HG03103 (cell line): ENCODE measurements around the gene KCNH5.
"Not testable (repeated sequence)": the region's sequence is repeated elsewhere in the genome, so short reads cannot be mapped to it uniquely, and the experiment has no call there.

Source experiments
- ATAC-seq: cut with Tn5 transposase; IDR thresholded peaks from one replicate; pipeline ENCODE4 v1.9.1; 2021; ENCODE audit warnings: low read depth; ENCODE audit not compliant: unreplicated experiment

The KCNH5 gene

GRCh38 chr14:62896932-62897456 lies 148.3 kb downstream of the KCNH5 start:
- ATAC-seq: no peak

DNA sequence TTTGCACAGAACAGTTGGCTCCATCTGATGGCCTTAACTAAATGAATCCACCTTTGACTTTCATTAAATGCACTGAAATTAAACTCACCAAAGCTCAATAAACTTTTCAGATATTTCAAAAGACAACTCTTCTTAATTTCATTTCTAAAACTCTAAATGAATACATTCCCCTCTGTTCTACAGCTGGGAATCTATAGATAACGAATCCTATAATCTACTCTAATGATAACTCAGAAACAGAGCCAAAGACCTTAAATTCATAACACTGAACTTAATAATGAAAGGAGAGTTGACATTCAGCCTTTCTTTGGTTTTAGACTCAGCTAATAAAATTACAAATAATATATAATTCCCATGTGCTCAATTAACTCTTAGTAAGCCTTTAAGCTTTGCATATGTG lies 150.5 kb downstream of the KCNH5 start:
- no peak for ATAC-seq

- no peak for ATAC-seq
These were observed 155.9 kb downstream of the KCNH5 start for GRCh38 chr14:62889364-62889763.

- ATAC-seq: no peak
These were observed 158.8 kb downstream of the KCNH5 start for GRCh38 chr14:62886461-62886860.

GRCh38 chr14:62885451-62885850 lies 159.8 kb downstream of the KCNH5 start:
- no peak for ATAC-seq

GRCh38 chr14:62882967-62883366 lies 162.3 kb downstream of the KCNH5 start:
- no peak for ATAC-seq

DNA sequence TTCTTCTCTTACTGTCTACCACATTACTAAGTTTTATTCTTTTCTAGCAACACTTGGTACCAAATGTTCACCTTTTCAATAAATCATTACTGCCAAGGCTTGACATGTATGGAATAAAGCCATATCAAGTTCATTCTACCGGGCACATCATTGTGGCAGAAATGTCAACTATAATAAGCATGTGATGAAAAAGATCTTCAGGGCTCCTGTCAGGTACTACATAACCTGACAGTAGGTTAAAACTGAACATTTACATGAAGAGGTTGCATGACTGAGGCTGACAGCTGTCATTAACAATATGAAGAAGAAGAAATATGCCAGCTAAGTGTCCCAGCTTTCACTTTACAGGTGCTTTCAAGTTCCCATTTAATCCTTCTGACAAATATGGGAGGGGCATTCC lies 178.9 kb downstream of the KCNH5 start:
- ATAC-seq: no peak

DNA sequence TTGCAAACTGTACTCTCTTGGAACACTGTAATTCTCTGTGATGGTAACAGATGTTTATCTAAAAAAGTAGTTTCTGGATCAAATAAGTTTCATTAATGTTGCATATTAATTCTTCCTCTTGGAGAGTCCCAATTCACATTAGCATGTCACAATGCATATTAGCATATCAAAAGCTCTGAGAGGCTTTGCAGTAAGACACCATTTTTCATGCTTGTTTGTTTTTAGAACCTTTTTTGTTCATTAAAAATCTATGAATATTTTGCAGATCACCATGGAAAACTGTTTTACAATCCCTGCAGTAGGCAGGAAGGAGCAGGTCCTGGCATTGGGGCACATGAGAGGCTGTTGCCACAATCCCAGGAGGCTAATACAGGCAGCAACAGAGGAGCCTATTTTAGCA lies 180.7 kb downstream of the KCNH5 start:
- ATAC-seq: no peak

DNA sequence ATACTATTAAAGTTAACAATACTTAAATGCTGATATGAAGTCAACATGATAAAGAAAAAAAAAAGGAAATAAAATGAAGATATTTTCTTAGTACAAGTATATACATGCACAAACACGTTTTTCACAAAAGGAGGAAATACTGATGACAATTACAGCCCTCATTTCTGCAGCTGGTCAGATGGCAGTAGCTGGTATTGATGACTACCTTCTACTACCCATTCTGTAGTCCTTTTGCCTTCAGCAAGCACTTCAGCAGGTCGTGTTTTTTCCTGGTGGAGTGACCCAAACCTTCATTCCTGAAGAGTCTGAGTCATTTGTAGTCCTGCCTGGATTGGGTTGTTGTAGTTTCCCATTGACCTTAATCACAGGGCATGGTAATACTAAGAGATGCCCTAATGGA lies 187.2 kb downstream of the KCNH5 start:
- not testable (repeated sequence) for ATAC-seq

DNA sequence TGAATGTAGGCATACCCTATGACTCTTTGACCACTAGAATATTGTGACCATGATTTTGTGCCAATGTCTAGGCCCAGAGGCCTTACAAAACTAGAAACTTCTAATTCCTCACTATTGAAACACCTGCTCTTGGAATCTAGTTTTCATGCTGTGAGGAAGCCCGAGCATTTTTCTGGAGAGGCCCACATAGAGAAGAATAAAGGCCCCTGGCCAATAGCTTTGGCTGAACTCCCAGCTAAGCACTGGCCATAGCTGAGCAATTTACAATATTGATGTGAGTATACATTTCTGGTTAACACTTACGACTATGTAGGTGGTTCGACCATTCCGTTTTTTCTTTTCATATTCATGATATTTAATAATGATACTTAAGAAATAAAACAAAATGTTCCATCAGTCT lies 190.3 kb downstream of the KCNH5 start:
- no peak for ATAC-seq

DNA sequence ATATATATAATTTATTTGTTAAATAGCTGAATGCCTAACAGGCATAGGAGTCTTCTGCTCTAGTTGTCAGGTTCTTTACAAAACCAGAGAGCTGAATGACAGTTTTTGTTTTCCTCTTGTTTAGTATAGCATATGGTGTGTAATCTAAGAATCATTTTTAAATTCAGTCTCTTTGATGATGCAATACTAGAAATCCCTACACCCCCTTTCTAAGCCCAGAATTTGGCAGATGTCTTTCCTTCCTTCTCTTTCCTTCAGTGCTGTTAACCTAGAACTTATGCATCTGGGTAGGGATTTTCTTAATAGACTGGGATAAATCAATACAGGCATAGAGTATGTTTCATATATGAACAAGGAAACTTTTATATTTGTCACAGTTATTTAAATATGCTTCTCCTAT lies 198.1 kb downstream of the KCNH5 start:
- no peak for ATAC-seq

GRCh38 chr14:62844546-62844945 lies 200.7 kb downstream of the KCNH5 start:
- no peak for ATAC-seq

DNA sequence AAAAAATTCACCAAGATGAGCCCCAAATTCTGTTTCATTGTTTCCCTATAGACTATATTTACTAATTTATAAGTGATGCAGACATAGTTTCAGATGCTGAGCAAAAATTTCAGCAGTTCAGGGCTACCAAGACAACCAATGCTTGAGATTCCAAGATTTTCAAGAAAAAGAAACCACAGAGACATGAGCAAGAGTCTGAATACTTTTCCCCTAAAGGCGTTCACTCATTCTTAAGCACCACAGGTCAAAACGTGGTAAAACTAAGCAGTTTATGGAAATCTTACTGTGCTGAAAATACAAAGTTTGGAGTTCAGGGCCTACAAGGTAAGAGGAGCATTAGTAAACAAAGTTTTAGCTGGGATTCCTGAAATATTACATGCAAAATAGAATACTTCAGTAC lies 221.2 kb downstream of the KCNH5 start:
- no peak for ATAC-seq

DNA sequence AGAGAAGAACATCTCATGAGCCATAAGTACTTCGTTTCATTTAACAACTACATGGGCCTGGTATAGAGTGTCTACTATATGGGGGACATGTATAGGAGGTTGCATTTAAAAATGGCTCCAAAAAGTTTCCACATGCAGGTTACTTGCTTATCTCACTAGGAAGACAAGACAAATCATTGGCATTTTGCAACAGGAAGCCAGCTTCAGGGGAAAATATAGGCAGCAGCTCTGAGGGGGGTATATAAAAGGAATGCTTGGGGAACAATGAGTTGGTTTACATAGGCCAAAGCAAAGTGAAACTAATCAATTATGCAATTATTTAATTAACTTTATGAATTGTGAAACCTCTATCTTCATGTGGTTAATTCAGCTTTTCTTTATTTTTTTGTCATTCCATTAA lies 225.3 kb downstream of the KCNH5 start:
- ATAC-seq: no peak

- ATAC-seq: no peak
These were observed 237.6 kb downstream of the KCNH5 start for GRCh38 chr14:62807636-62808035.

DNA sequence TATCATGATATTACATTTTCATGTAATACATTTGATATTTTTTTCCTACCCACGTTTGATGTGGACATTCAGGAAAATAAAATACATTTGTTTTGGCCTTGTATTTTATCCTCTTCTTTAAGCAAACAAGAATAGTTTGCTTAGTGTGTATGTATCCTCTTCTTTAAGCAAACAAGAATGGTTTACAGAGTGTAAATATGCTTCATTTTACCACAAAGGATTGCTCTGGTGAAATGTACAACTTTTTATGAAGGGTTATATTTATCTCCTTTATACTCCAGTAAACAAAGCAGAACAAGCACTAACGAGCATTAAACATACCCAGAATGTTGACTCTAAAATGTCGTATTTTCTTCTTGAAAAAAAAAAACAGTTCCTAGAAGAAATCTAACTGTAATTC lies 244.7 kb downstream of the KCNH5 start:
- ATAC-seq: no peak

GRCh38 chr14:62796431-62796830 lies 248.8 kb downstream of the KCNH5 start:
- ATAC-seq: no peak

- no peak for ATAC-seq
These were observed 252.7 kb downstream of the KCNH5 start for GRCh38 chr14:62792578-62792977.

- ATAC-seq: not testable (repeated sequence)
These were observed 263.9 kb downstream of the KCNH5 start for GRCh38 chr14:62781328-62781727.

- no peak for ATAC-seq
These were observed 266.4 kb downstream of the KCNH5 start for GRCh38 chr14:62778852-62779251.

GRCh38 chr14:62778310-62778709 lies 266.9 kb downstream of the KCNH5 start:
- no peak for ATAC-seq

DNA sequence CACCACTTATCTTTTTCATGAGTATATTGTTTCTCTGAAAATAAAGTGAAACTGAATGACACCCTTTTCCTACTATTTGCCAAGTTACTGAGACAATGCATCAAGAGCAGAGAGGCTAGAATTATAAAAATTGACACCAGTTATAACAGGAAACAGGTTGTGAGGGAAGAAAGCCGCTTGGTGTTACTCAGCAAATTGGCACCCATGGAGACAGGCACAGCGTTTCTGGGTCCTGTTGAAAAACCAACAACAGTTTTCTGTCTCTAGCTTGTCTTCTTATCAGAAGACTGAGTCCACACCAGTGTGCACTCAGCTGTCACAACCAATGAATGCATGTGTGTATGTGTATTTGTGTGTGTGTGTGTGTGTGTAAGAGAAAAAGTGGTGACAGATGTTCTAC lies 267.7 kb downstream of the KCNH5 start:
- ATAC-seq: no peak

GRCh38 chr14:62776300-62776699 lies 269.0 kb downstream of the KCNH5 start:
- ATAC-seq: no peak
